GM12878 (cell line): ENCODE data around the gene RARA. TPM values are rescaled to one million over a fixed set of nuclear protein-coding genes. Genes with fewer than 3 reads are reported as not detected.

ENCODE experiments used
- ATAC-seq: fragments of 200-7000 bp; cut with Tn5 transposase; 3 replicates; pipeline ENCODE4 v1.9.1; 2020; ENCODE audit warnings: mild to moderate bottlenecking, moderate library complexity
- BruUV-seq: library from RNA; stranded (reverse); fragments of 400-500 nt; replicated peaks from 2 replicates; lab custom pipeline; 2021; lab: Mats Ljungman, UMichigan
- CTCF ChIA-PET: fragments of 300-600 bp; sonication (Branson Sonifier 250); formaldehyde crosslinking; extraction: SDS; loops from one replicate; lab custom pipeline; 2021; ENCODE audit warnings: inconsistent platforms; lab: Yijun Ruan, JAX
- POLR2A ChIA-PET: fragments of 350-600 bp; formaldehyde crosslinking; extraction: SDS; loops from one replicate; lab custom pipeline; 2021; ENCODE audit warnings: inconsistent platforms; lab: Charles Lee
- RAD21 ChIA-PET: fragments of 300-600 bp; sonication (Branson Sonifier 250); formaldehyde crosslinking; loops from one replicate; lab custom pipeline; 2023; ENCODE audit warnings: antibody characterized with exemption; ENCODE audit not compliant: unreplicated experiment; lab: Charles Lee
- SMC1A ChIA-PET: fragments of 300-600 bp; sonication (Branson Sonifier 250); formaldehyde crosslinking; loops from one replicate; lab custom pipeline; 2023; ENCODE audit not compliant: unreplicated experiment, uncharacterized antibody; lab: Charles Lee
- DNase-seq: peaks from one replicate; pipeline ENCODE4 v3.0.0-alpha.2; 2011; ENCODE audit warnings: low read depth, low spot score
- FAIRE-seq: peaks from 3 replicates; lab custom pipeline; 2011; peaks lifted over from hg19 to GRCh38; lab: Jason Lieb, UNC
- H2AFZ ChIP-seq: 2 replicates; pipeline ENCODE4 v1.6.0; 2011; ENCODE audit warnings: low read depth, low read length, control low read depth; ENCODE audit not compliant: control insufficient read depth
- H3K27ac ChIP-seq: 2 replicates; pipeline ENCODE4 v1.5.1; 2011; ENCODE audit warnings: control low read depth; ENCODE audit not compliant: control insufficient read depth, insufficient read depth
- H3K27me3 ChIP-seq, 2 experiments: replicated peaks in 1 of 2; 2 replicates each; pipeline versions ENCODE4 v1.6.0 to v1.6.1; 2011; ENCODE audit warnings: low read length in 1 of 2; ENCODE audit not compliant: control insufficient read depth in 2 of 2, insufficient read depth in 2 of 2
- H3K36me3 ChIP-seq, 2 experiments: 2 replicates each; pipeline ENCODE4 v1.5.1; 2011; ENCODE audit warnings: low read length in 1 of 2; ENCODE audit not compliant: control insufficient read depth in 2 of 2, insufficient read depth in 2 of 2
- H3K4me1 ChIP-seq: 2 replicates; pipeline ENCODE4 v1.6.1; 2011; ENCODE audit warnings: mild to moderate bottlenecking, low read length, moderate library complexity, mixed read lengths; ENCODE audit not compliant: control insufficient read depth, insufficient read depth
- H3K4me2 ChIP-seq: 2 replicates; pipeline ENCODE4 v1.6.0; 2011; ENCODE audit warnings: control low read depth; ENCODE audit not compliant: control insufficient read depth, insufficient read depth
- H3K4me3 ChIP-seq: fragments of 200-600 bp; sonication (generic); 2 replicates; pipeline ENCODE4 v1.5.1; 2016
- H3K79me2 ChIP-seq: 2 replicates; pipeline ENCODE4 v1.6.0; 2011; ENCODE audit warnings: low read length; ENCODE audit not compliant: control insufficient read depth, insufficient read depth
- H3K9ac ChIP-seq: 2 replicates; pipeline ENCODE4 v1.8.0; 2011; ENCODE audit warnings: low read length, control low read depth, mixed read lengths; ENCODE audit not compliant: control insufficient read depth, insufficient read depth
- H3K9me3 ChIP-seq: replicated peaks from 3 replicates; pipeline ENCODE4 v1.5.1; 2011; ENCODE audit warnings: mild to moderate bottlenecking, low read length; ENCODE audit not compliant: control insufficient read depth, insufficient read depth
- H4K20me1 ChIP-seq: 2 replicates; pipeline ENCODE4 v1.6.0; 2011; ENCODE audit not compliant: control insufficient read depth, insufficient read depth
- CBX5 ChIP-seq: sonication (generic); IDR thresholded peaks from 2 replicates; pipeline ENCODE4 v1.6.1; 2016; ENCODE audit warnings: low read depth, moderate library complexity, mild to moderate bottlenecking, inconsistent platforms
- LARP7 ChIP-seq: fragments of 450-650 bp; IDR thresholded peaks from 2 replicates; pipeline ENCODE4 v1.6.1; 2017; ENCODE audit warnings: mild to moderate bottlenecking
- MEF2B ChIP-seq: fragments of 450-650 bp; IDR thresholded peaks from 2 replicates; pipeline ENCODE4 v1.6.1; 2018; ENCODE audit warnings: mild to moderate bottlenecking, moderate library complexity; ENCODE audit not compliant: partially characterized antibody, poor library complexity, severe bottlenecking
- PKNOX1 ChIP-seq: fragments of 450-650 bp; IDR thresholded peaks from 2 replicates; pipeline ENCODE4 v1.6.1; 2016; ENCODE audit warnings: mild to moderate bottlenecking
- RAD21 ChIP-seq: IDR thresholded peaks from 2 replicates; pipeline ENCODE4 v1.6.1; 2011; ENCODE audit warnings: mild to moderate bottlenecking, low read depth, low read length, moderate library complexity; ENCODE audit not compliant: insufficient read depth
- WGBS: methylation state at CpG from one replicate; pipeline ENCODE4 v1.1.6; 2016; ENCODE audit warnings: low lambda C conversion rate; ENCODE audit not compliant: insufficient replicate concordance, insufficient coverage; ENCODE audit errors: missing lambda C conversion rate; 5-methylcytosine and 5-hydroxymethylcytosine counted together
- in situ Hi-C: fragments of 300-500 bp; cut with MboI; formaldehyde crosslinking; loops from 9 replicates; pipeline ENCODE4 v1.14.3; 2018; ENCODE audit warnings: mixed read lengths
- intact Hi-C: fragments of 100-400 bp; cut with micrococcal nuclease; formaldehyde crosslinking; loops from one replicate; pipeline ENCODE4 v1.14.2; 2022; ENCODE audit not compliant: unreplicated experiment
- polyA plus RNA-seq, 11 experiments: library from polyadenylated mRNA; depleted of rRNA in 4 of 11; unstranded in 6 of 11; stranded (reverse) in 5 of 11; fragments of >200 nt; fragmentation: Nextera tagmentation in 4 of 11; fragmentation: Illumina TruSeq in 1 of 11; extraction: Ambion mirVana in 4 of 11; extraction: Trizol in 1 of 11; gene quantifications; 1 replicate in 1 of 11; 2 replicates in 10 of 11; pipeline versions ENCODE4 v1.2.1 to v1.2.3, GENCODE V29; 2011 to 2016; ENCODE audit warnings: inconsistent platforms in 2 of 11, missing spikeins in 2 of 11, low read depth in 1 of 11
- total RNA-seq, 4 experiments: library from RNA; depleted of rRNA in 3 of 4; stranded (reverse); fragments of >200 nt in 3 of 4; fragmentation: Illumina TruSeq in 1 of 4; extraction: Trizol in 1 of 4; gene quantifications; 2 replicates each; pipeline versions ENCODE4 v1.2.1 to v1.2.3, GENCODE V29; 2013 to 2021

Gene RARA
- total and polyA plus RNA-seq, 10 of the 15 experiments (the other 5 are each of a cell fraction or from before 2014, with no cell fraction given): 0.13 to 33.6 (median 13.6) TPM

GRCh38 chr17:40313668-40314583 lies 4.9 kb downstream of the RARA start:
- no TSS peak for BruUV-seq
- Histone ChIP-seq H3K79me2 (peaks cover 11% of the 10 kb centered on the region), H3K36me3 (no peaks in the 10 kb centered on the region; a peak in 1 of 4 replicates), H3K27ac (no peak overlapping the region), H3K9me3 (no peaks in the 10 kb centered on the region), H3K4me3 (no peak overlapping the region), H2AFZ (no peak overlapping the region), H3K4me2 (peak overlapping the region; percentile 71), H3K9ac (no peak overlapping the region), H3K27me3 (no peaks in the 10 kb centered on the region), H3K4me1 (peaks cover 61% of the 10 kb centered on the region), H4K20me1 (no peaks in the 10 kb centered on the region)
- TF ChIP-seq RAD21 (no peak), PKNOX1 (peak; percentile 56; the same call in 1 of the 2 replicates), CBX5 (no peak), LARP7 (no peak), MEF2B (peak; percentile 45)
- ATAC-seq: no peak
- ChIA-PET SMC1A (interaction anchor here (1.7 kb wide), 1 partner anchor 41 kb away, joined by 4 read pairs; no protein-coding TSS in a partner anchor), POLR2A (interaction anchor here (0.6 to 9.8 kb wide), 2 partner anchors 11 to 212 kb away, joined by 3 to 123 read pairs; no protein-coding TSS in a partner anchor), RAD21 (interaction anchor here (1.5 to 18.7 kb wide), 3 partner anchors 11 to 41 kb away, joined by 5 to 271 read pairs (median 6); no protein-coding TSS in a partner anchor), CTCF (interaction anchor here (1.9 to 5.5 kb wide), 2 partner anchors 24 to 41 kb away, joined by 5 to 23 read pairs; no protein-coding TSS in a partner anchor)
- intact Hi-C loops (loop anchor here (10.0 kb wide), 1 partner anchor 101 kb away; the partner anchor contains the start of gene TOP2A), in situ Hi-C loops (no loop called here)
- no peak for FAIRE-seq
- 77% methylated on average over 5 of the region's 7 CpGs for WGBS
- DNase-seq: no peak
